GM19397 (cell line): ENCODE measurements around the gene C17orf113.
A peak's percentile ranks its signal among the peaks of the same experiment; 100 is the strongest.

ENCODE experiments used
- ATAC-seq: cut with Tn5 transposase; IDR thresholded peaks from one replicate; pipeline ENCODE4 v1.9.1; 2021; ENCODE audit warnings: mild to moderate bottlenecking, moderate library complexity; ENCODE audit not compliant: unreplicated experiment

Gene C17orf113

DNA sequence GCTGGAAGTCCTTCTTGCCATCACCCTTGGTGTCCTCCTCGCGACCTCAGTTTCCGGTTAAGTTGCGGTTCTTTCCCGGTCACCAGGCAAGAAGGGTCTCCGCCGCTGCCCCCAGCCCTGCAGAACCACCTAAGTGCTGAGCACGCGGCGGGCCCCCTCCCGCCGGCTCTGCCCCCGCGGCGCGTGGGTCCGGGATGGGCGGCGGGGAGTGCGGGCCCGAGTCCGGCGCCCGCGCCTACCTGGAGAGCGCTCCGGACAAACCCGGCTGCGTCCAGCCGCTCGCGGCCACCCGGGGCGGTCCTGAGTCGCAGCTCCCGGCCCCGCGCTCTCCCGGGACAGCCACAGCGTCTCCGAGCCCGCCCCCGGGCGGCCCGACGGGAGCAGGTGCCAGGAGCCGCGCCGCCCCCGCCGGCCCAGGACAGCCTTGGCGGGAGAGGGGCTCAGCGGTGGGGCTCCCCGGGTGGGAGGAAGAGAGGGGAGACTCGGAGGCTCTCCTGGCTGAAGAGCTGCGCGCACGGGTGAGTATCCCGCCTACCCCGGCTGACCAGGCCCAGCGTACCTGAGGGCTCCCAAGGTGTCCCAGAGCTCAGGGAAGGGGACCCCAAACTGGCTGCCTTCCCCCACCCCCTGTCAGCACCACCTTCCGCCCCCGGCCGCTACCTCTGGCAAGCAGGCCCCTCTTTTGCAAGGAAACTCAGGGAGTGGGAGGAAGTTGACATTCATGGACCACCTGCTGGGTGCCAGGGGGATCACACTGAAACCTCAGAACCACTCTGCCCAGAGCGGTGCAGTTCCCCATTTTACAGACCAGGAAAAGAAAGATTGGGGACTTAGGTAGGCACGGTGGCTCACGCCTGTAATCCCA, 22.2 kb upstream of the C17orf113 start:
- no peak for ATAC-seq

DNA sequence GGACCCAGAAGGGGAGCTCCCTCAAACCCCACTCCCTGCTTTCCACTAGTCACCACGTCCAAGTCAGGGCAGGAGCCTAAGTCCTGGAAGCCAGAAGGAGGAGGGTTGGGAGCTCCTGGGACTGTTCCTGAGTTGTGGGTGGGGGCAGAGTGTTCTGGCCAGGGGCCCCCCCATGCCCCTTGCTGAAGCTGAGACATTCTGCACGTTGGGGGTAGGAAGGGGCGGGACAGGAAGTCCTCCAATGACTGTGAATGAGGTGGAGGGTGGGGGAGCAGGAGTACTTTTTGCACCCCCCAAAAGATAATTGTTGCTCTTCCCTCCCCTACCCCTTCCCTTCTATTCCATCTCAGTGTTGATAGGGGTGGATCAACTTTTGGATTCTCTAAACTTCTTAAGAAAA, 21.4 kb upstream of the C17orf113 start:
- ATAC-seq = no peak

DNA sequence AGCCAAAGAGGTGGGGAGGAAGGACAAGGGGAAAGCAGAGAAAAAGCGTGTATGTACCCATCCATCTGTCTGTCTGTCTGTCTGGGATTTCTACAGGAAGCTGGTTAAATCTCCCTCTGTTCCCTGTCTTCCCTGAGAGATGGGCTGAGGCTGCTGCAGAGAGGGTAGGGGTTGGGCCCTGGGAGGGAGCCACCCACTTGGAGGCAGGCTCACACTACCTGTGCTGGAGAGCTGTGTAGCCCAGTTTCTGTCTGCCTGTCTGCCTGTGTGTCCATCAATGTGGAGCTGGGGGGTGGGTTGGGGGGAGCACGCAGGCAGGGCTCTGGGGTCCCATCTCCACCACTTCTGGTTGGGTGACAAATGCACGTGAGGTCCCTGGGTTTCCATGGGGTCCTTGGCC, 18.6 kb upstream of the C17orf113 start:
- no peak for ATAC-seq

GRCh38 chr17:42067371-42068091, 17.1 kb upstream of the C17orf113 start:
- no peak for ATAC-seq

DNA sequence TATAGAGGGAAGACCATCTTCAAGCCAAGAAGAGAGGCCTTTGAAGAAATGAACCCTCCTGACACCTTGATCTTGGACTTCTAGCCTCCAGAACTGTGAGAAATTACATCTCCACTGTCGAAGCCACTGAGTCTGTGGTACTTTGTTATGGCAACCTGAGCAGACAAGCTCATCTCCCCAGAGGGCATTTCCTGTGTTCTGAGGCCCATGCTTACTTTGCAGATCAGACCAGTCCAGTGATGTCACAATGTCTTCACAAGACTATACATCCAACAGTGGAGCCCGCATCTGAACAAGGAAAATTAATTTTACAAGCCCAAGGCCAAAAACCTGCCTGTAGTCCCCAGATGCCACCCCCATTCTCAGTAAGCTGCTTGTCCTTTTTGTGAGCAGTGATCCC, 14.8 kb upstream of the C17orf113 start:
- no peak for ATAC-seq

DNA sequence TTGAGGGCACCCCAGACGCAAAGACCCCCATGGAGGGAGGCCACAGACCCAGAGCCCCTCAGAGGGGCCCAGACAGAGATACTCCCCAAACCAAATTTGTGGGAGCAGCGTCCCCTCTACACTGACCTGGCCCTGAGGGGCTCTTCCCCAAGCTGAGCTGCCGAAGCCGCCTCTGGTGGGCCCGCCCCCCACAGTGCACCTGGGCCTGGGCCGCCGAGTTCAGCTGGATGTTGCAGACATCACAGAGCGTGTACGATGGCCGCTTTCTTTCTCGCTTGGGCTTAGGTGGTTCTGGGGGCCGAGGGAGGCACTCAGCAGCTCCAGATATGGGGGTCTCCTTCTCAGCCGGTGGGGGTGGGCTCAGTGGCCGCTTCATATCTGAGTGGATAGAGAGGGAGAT, 12.3 kb upstream of the C17orf113 start:
- no peak for ATAC-seq

DNA sequence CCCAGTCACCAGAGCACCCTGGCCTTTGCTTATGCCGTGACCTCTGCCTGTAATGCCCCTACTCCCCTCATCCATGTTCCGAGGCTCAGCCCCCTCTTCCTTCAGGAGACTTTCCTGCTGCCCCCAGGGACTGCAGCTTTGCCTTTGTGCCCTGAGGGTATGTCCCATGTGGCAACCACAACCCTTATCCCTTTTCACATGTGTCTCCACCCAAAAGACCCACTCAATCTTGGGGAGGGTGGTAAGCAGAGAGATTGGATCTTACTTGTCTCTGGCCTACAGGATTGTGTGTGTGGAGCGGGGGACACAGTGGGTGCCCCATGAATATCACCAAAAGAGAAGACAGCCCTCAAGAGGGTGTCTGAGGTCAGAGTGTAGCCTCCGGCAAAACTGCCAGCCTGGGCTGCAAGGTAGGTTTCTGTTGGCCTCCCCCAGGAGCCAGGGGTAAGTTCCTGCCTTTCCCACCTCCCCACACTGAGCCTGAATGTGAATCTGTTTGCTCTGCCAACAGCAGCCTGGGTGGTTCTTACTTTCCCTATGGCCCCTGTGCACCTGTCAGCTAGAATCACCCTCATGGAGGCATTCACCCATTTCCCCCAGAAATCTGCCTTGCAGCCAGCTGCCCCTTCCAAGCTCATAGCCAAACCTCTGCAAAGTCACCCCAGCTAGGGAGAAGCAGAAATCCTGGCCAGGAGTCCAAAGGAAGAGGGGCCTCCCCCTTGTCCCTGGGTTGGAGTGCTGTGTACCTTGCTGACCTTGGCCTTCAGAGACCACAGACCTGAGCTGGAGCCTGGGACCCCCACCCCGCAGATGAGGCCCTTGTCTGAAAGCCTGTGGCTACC, 11.5 kb upstream of the C17orf113 start:
- no peak for ATAC-seq

GRCh38 chr17:42060231-42060630, 9.8 kb upstream of the C17orf113 start:
- ATAC-seq = no peak

DNA sequence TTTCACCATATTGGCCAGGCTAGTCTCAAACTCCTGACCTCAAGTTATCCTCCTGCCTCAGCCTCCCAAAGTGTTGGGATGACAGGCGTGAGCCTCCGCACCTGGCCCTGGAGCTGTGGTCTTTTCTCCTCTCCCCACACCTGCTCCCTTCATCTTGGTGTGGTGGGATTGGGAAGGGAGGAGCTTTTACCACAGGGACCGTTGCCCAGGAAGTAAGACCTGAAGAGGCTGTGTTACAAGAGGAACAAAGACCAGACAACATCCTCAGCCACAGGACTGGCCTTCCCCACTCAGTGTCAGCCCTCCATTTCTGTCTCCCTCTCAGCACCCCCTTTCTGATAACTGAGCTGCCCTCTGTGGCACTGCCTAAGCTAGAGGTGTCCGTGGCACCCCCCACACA, 9.4 kb upstream of the C17orf113 start:
- ATAC-seq = no peak

- ATAC-seq = no peak
These were observed 7.7 kb upstream of the C17orf113 start for GRCh38 chr17:42058063-42058462.

DNA sequence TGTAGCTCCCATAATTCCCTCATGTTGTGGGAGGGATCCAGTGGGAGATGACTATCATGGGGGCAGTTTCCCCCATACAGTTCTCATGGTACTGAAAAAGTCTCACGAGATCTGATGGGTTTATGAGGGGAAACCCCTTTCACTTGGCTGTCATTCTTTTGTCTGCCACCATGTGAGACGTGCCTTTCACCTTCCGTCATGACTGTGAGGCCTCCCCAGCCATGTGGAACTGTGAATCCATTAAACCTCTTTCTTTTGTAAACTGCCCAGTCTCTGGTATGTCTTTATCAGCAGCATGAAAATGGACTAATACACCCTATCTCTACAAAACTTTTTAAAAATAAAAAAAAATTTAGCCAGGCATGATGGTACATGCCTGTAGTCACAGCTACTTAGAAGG, 6.2 kb upstream of the C17orf113 start:
- no peak for ATAC-seq

DNA sequence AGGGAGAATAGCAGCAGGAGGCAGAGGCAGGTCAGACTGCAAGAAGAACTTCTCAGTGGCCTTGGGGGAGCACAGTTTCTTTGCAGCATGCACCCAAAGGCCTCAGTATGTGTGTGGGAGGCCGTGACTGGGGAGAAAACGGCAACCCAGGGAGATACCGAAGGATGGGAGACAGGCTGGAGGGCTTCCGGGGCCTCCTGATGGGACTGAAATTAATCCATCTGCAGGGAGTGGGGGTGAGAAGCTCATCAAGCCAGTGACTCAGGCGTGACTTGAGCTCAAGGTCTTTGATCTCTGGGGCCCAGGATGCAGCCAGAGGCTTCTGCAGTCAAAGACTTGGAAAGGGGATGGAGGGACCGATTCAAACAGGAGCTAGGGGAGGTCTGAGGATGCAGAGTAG, 5.1 kb upstream of the C17orf113 start:
- no peak for ATAC-seq

- no peak for ATAC-seq
These were observed 4.6 kb upstream of the C17orf113 start for GRCh38 chr17:42055027-42055426.

DNA sequence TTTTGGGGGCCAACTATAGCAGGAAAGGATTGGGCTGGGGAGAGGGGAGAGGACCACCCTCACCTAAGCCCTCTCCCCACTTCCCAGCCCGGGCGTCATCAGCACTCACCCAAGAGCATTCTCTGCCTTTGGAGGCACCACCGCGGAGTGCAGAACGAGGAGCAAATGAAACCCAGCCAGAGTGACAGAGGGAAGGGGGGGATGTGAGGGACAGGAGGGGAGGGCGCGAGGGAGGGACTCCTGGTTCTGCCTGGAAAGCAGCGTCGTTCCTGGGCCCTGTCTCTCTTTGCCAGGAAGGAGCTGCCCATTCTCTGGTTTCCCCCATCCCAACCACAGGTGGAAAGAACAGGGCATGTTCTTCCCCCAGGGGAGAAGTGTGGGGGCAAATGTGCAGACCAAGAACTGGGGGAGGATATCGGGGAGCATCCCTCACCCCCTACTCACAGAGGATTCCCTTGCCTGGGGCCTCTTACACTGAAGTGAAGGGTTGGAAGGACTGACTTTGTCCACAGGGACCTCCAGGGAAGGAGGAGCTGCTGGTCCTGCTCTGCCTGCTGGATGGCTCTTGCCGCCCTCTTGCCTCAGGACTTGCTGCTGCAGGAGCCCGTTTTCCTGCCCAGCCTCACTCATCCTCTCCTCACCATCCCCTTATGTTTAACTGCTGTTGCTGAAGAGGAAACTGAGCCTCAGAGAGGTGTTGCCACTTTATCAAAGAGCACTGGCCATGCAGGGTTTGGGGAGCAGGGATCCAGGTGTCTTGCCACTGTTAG, 3.5 kb upstream of the C17orf113 start:
- ATAC-seq = no peak

GRCh38 chr17:42052346-42052877, 2.0 kb upstream of the C17orf113 start:
- ATAC-seq = no peak

DNA sequence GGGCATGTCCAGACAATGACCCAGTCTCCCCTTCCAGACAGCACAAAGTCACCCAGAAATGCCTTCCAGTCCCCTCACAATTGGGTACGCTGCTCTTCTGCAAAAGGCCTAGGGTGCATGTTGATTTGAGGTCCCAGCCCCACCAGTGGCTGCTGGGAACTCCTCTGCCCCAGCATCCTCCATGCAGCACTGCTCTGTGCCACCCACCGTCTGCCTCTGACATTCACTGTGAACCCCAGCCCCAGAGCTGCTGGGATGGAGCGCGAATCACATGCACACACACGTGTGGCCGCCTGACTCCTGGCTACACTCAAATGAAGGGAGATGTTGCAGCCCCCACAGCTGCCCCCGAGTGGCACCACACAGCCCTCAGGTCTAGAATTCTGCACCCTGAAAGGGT, 1.2 kb upstream of the C17orf113 start:
- ATAC-seq = no peak

- ATAC-seq = no peak
These were observed 606 bp upstream of the C17orf113 start for GRCh38 chr17:42051013-42051400.

DNA sequence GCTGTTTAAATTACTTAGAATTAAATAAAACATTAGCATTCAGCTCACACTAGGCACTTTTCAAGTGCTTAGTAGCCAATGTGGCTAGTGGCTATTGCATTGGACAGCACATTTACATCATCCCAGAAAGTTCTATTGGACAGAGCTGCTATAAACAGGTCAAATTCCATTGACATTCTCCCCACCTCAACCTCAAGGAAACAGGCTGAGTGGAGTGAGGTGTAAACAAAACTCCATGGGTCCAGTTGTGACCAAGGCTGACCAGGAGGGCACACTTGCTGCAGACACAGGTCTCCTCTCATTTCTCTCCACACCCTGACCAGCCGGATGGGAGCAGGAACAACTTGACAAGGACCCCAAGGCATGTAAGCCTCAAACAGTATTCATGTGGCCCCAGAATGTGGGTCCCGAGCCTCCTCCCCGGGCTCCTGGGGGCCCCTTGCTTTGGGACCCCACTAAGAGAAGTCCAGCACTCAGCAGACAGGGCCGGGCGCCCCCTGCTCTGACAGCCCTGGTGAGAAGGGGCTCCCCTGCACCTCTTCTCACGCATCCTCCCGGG, 488 bp downstream of the C17orf113 start:
- ATAC-seq = peak; percentile 7

GRCh38 chr17:42047343-42047742, 3.1 kb downstream of the C17orf113 start:
- no peak for ATAC-seq

GRCh38 chr17:42045719-42046118, 4.7 kb downstream of the C17orf113 start:
- no peak for ATAC-seq
